Omental fat pad (tissue), 4 donors: ENCODE results near the gene ADAMTS20. TPM values are rescaled to one million over a fixed set of nuclear protein-coding genes. Genes with fewer than 3 reads are reported as not detected.
A peak's percentile ranks its signal among the peaks of the same experiment; 100 is the strongest.

Experiments
- ATAC-seq: fragments of 150-250 bp; one replicate; pipeline ENCODE4 v1.9.1; 2016; ENCODE audit warnings: mild to moderate bottlenecking, moderate library complexity; ENCODE audit not compliant: low FRiP score
- DNase-seq: peaks from one replicate; pipeline ENCODE4 v3.0.0-alpha.2; 2019; ENCODE audit warnings: low spot score
- total RNA-seq, 4 donors: library from RNA; depleted of rRNA; stranded (reverse); fragments of >200 nt; gene quantifications; one replicate each; pipeline ENCODE4 v1.1.0, GENCODE V29; 2016
- TF ChIP-seq, protein P1 (sequence below), 3 donors: fragments of 450-650 bp; IDR thresholded peaks; one replicate each; pipeline ENCODE4 v1.5.1; 2016 to 2017; ENCODE audit warnings: antibody characterized with exemption in 3 of 3, mild to moderate bottlenecking in 3 of 3, moderate library complexity in 2 of 3

ADAMTS20 gene
- total RNA-seq, 4 donors from 2014 or later: not detected

DNA sequence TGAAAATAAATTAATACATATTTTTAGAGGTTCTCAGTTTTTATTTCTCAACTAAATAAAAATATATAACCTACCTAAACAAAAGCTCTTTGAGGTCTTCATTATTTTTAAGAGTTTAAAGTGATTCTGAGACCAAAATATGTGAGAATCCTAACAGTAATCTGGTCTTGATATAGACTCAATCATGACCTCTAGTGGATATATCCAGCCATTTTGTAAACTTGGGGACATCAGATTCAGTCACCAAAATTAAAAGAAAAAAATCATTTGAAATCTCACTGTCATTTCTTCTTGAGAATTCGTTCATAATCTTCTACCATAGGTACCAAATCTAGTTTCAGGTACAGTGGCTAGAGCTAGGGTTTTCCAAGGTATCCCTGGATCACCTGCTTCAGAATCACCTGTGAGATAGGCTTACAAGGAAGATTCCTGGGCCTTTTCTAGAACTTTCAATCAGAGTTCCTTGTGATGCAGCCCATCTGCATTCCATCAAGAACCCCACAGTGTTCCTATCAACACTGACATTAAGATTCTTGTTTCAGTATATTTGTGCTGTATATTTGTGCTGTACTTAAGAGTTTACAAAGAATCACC is 214.9 kb downstream of the ADAMTS20 start:
- ATAC-seq: no peak
- TF ChIP-seq, protein P1, sequence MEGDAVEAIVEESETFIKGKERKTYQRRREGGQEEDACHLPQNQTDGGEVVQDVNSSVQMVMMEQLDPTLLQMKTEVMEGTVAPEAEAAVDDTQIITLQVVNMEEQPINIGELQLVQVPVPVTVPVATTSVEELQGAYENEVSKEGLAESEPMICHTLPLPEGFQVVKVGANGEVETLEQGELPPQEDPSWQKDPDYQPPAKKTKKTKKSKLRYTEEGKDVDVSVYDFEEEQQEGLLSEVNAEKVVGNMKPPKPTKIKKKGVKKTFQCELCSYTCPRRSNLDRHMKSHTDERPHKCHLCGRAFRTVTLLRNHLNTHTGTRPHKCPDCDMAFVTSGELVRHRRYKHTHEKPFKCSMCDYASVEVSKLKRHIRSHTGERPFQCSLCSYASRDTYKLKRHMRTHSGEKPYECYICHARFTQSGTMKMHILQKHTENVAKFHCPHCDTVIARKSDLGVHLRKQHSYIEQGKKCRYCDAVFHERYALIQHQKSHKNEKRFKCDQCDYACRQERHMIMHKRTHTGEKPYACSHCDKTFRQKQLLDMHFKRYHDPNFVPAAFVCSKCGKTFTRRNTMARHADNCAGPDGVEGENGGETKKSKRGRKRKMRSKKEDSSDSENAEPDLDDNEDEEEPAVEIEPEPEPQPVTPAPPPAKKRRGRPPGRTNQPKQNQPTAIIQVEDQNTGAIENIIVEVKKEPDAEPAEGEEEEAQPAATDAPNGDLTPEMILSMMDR (IDR thresholded peaks at IDR 0.05): no peak
- DNase-seq: no peak

DNA sequence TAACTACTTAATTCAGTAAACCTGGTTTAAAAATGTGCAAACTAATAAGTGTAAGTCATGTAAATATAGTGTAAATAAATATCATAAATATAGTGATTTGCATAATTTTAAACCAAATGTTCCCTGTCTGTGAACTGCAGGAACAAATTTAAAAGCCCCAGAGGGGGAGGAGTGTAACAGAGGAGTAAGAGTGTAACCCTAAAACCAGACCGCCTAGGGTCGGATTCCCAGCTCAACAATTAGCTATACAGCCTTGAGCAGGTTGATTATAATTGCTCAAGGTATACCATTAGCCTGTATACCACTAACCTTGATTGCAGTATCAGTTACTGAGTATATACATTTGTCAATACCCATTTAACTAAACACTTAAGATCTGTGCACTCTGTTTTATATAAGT is 218.4 kb downstream of the ADAMTS20 start:
- TF ChIP-seq, protein P1 (IDR thresholded peaks at IDR 0.05): no peak
- ATAC-seq (no peak), DNase-seq (no peak)

DNA sequence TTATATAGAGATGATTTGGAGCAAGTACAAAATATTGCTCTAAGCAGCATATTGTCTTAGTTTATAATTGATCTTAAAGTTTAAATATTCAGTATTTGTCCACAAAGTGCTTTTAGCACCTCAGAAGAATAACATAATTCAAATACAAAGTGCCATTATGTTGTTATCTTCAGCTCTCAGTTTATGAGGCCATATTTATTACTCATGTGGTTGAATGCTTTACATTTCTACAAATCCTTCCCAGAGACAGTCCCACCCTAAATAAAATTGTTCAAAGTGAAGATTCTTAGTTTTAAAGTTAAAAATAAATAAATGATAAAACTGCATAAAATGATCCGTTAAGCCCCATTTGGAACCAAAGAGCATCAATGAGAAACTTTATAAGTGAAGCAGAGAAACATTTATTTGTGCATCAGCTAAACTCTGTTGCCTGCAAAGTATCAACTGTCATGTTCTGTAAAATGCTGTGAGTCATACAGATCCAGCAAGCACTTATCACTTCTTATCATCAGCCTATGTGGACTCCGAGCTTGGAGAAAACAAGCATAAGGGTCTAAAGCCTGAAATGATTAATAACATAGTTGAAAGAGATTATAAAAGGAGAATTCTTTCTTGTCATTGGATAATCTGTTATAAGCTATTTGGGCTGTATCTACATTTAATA is 218.9 kb downstream of the ADAMTS20 start:
- TF ChIP-seq, protein P1 (IDR thresholded peaks at IDR 0.05): no peak
- no peak for DNase-seq
- peak; percentile 75 for ATAC-seq

GRCh38 chr12:43331935-43332334 is 220.1 kb downstream of the ADAMTS20 start:
- TF ChIP-seq, protein P1 (IDR thresholded peaks at IDR 0.05): no peak
- DNase-seq (no peak), ATAC-seq (no peak)

- DNase-seq (no peak), ATAC-seq (no peak)
- TF ChIP-seq, protein P1 (IDR thresholded peaks at IDR 0.05): no peak
These were observed 222.6 kb downstream of the ADAMTS20 start for GRCh38 chr12:43329375-43329774.

DNA sequence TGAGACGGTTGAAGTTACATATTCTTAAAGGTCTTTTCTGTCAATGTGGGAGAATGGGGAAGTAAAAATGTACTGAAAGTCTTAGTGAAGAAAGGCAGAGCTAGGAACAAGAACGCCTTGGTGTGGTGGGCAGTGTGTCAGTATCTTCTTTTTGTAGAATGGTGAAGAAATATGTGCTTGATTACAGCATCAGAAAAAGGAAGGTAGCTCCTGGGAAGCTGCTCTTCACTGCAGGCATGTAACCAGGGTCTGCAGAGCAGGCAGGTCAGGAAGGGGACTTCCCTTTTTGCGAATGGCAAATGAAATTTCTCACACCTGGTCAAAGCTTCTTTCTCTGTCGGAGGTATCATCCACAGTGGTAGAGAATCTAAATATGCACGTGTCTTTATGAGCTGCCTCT is 226.2 kb downstream of the ADAMTS20 start:
- TF ChIP-seq, protein P1 (IDR thresholded peaks at IDR 0.05): no peak

GRCh38 chr12:43320281-43320680 is 231.7 kb downstream of the ADAMTS20 start:
- DNase-seq: no peak
- no peak for ATAC-seq
- TF ChIP-seq, protein P1 (IDR thresholded peaks at IDR 0.05): no peak

More for the DNA sequence above, 226.2 kb downstream of the ADAMTS20 start:
- DNase-seq: no peak
- ATAC-seq: no peak
